GM18951 (cell line): ENCODE data around the gene TAS2R39.
"Not testable (repeated sequence)": the region's sequence is repeated elsewhere in the genome, so short reads cannot be mapped to it uniquely, and the experiment has no call there.

ENCODE experiments used
- POLR2A ChIP-seq: IDR thresholded peaks from 4 replicates; pipeline ENCODE4 v1.6.1; 2011; ENCODE audit warnings: mild to moderate bottlenecking; ENCODE audit not compliant: insufficient read length, insufficient read depth; ENCODE audit errors: extremely low read depth
- in situ Hi-C: fragments of 300-500 bp; cut with MboI; formaldehyde crosslinking; loops from one replicate; pipeline ENCODE4 v1.12.0; 2022; ENCODE audit warnings: low sequenced_read_pairs, mixed read lengths, inconsistent platforms; ENCODE audit not compliant: unreplicated experiment

The TAS2R39 gene

GRCh38 chr7:143183024-143183423, at the start of gene TAS2R39:
Gene TAS2R39 (plus strand): TSS chr7:143183419. CDS start chr7:143183419, 0 bp downstream.
- in situ Hi-C loops: no loop called here

GRCh38 chr7:143147070-143147469, 36.1 kb upstream of the TAS2R39 start:
- in situ Hi-C loops: no loop called here
- TF ChIP-seq POLR2A: no peak

More at GRCh38 chr7:143183024-143183423, at the start of gene TAS2R39:
- no peak for TF ChIP-seq POLR2A

DNA sequence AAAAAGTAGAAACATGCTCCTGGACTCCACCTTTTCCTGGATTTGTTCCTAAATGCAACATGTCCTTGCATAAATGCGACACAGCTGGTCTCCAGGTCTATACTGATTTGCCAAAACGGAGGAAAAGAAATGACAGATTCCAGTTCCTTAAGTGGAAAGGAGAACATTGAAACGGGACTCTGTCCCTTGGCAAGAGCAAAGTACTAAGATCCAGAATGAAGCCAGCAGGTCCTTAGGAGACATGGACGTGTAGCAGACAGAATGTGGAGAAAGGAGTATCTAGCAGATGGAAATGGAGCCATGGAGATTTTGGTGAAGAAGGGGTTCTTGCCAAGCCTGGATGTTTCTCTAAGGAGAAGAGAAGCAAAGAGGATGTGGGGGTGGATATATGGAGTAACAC, 35.2 kb upstream of the TAS2R39 start:
- in situ Hi-C loops: no loop called here
- TF ChIP-seq POLR2A: no peak

DNA sequence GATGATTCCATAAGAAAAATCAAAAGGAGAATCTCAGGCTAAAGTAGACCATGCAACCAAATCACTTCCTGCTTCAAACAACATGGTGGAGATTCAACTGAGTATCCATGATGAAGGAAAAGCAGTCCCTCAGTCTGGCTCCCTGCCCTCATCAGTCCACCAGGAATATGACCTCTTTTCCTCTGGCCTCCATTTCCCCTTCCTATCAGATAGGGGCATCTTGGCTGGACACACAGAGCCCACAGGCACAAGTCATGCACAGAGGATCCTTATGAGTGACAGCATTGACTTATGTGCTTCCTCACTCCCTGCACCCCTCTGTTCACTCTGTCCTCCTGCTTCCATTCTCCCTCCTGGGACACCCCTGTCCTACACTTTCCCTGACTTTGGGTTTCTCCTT, 34.6 kb upstream of the TAS2R39 start:
- in situ Hi-C loops: no loop called here
- no peak for TF ChIP-seq POLR2A

- in situ Hi-C loops: not testable (repeated sequence)
Measured at GRCh38 chr7:143150696-143151095, 32.5 kb upstream of the TAS2R39 start.

- in situ Hi-C loops: not testable (repeated sequence)
Measured at GRCh38 chr7:143158617-143159016, 24.6 kb upstream of the TAS2R39 start.

DNA sequence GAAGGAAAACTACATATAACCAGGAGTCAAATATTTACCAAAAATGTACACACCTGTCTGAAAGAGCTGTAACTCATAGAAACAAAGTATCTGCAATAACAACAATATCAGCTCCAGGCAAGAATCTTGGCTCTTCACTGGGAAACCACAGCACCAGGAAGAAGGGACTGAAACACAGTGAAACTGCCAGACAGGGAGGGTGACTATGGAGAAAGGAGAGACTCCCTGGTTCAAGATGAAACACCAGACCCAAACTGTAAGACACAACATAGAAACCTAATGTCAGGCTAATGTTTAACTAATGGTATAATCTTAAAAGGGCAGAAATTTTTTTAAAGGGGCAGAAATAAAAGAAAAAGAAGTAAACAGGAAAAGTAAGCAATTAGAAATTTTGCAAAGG, 11.5 kb upstream of the TAS2R39 start:
- TF ChIP-seq POLR2A: no peak
- in situ Hi-C loops: no loop called here

GRCh38 chr7:143172354-143172753, 10.9 kb upstream of the TAS2R39 start:
- no peak for TF ChIP-seq POLR2A
- in situ Hi-C loops: no loop called here

DNA sequence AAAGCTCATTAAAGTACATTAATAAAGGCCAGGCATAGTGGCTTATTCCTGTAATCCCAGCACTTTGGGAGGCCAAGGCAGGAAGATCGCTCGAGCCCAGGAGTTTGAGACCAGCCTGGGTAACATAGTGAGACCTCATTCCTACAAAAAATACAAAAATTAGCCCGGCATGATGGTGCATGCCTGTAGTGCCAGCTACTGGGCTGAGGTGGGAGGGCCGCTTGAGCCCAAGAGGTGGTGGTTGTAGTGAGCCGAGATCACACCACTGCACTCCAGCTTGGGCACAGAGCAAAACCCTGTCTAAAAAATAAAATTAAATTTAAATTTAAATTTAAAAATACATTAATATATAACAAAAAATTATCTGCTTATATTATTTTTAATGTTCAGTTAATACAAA, 7.1 kb upstream of the TAS2R39 start:
- no peak for TF ChIP-seq POLR2A
- in situ Hi-C loops: no loop called here

GRCh38 chr7:143177374-143178119, 5.7 kb upstream of the TAS2R39 start:
- no peak for TF ChIP-seq POLR2A

GRCh38 chr7:143180771-143181170, 2.4 kb upstream of the TAS2R39 start:
- in situ Hi-C loops: not testable (repeated sequence)

More at GRCh38 chr7:143177374-143178119, 5.7 kb upstream of the TAS2R39 start:
- in situ Hi-C loops: no loop called here

DNA sequence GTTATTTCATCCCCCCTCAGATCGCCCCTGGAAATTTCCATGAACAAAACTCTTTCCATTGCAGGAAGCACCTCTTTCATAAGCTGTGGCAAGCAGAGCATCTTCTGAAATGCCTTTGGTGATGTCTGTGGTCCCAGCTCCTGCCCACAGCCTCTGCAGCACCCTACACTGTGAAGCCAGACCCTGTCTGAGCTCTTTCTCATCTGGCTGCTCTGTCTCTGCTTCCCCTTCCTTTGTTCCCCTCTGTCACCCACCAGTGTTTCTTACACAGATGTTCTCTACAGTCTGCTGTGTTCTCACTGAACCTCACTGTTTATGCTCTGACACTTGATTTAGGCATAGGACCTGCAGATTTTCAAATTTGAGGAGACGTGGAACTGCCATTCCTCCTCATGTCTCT, 1.9 kb upstream of the TAS2R39 start:
- in situ Hi-C loops: no loop called here
- no peak for TF ChIP-seq POLR2A

DNA sequence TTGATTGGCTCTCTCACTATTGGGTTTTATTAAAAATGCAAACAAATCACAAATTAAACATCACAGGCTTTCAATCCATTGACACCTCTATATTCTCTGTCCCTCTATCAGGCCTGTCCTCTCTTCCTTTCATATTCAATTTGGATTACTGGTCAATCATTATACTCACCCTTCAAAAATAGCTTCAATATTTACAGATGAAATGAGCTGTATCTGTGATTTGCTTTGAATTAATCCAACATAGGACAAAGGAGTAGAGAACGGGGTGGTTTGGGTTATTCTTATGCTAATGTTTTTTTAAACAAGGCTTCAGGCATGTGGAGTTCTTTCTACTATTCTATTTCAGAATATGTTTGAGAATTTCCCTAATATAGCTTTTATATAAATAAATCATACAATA, 2.3 kb downstream of the TAS2R39 start:
- in situ Hi-C loops: no loop called here
- TF ChIP-seq POLR2A: no peak

DNA sequence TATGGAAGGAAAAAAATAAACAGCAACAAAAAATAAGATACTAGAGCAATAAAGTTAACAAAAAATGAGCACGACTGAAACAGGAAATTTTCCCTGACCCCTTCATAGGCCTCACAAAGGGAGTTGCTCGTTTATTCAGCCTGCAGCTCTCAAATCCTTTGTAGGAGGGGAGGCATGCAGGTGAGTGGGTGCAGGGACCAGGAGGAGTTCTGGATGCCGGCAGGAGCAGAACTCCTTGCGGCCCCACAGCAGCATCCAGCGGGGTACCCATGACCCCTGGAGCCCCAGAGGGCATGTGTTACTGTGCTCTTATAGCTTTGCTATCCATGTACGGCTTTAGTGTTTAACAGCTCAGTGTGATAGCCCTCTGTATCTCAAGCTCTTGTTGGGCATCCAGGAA, 5.8 kb downstream of the TAS2R39 start:
- no peak for TF ChIP-seq POLR2A

DNA sequence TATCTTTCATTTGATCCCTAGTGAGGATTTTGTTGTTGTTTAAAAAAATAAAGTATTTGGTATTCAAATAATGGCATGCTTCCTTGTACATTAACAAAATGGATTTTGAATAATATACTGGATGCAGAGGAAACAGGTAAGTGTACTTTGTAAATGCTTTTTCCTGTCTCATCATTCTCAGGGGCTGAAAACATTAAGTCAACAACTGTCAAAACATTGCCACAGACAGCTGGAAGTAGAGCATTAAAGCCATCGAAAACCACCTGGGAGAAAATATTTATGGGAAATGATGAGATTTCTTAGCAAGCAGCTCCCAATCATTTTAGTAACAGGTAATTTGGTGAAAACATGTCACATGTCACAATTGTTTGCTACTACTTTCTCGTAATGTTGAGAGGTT, 10.7 kb downstream of the TAS2R39 start:
- in situ Hi-C loops: no loop called here
- no peak for TF ChIP-seq POLR2A

More for the DNA sequence above, 5.8 kb downstream of the TAS2R39 start:
- in situ Hi-C loops: no loop called here
